ENCODE measurements around the gene LRRC56. TPM values are rescaled to one million over a fixed set of nuclear protein-coding genes. Genes with fewer than 3 reads are reported as not detected.

The LRRC56 gene
- total and polyA plus RNA-seq, 9 of the 15 experiments (the other 6 are each of a cell fraction or from before 2014, with no cell fraction given), result 0.03 to 4.5 (median 1.0) TPM; not detected in 1

GRCh38 chr11:518463-519202 is 18.7 kb upstream of the LRRC56 start:
- CTCF ChIA-PET (ENCODE audit: low intra/inter-chr PET ratio), result interaction anchor here (0.6 to 1.8 kb wide), 9 partner anchors 16 to 283 kb away, joined by 3 to 25 read pairs (median 3); partner anchors contain the start of gene ANO9
- peak; percentile 75 for FAIRE-seq
- TF ChIP-seq CAMTA2 (CRISPR knock-in tag; conservative IDR thresholded peaks at IDR 0.05), result no peak
- peak; percentile 78; the same call in 1 of the 2 replicates for TF ChIP-seq HMGXB4 (CRISPR knock-in tag; IDR thresholded peaks at IDR 0.05)
- TF ChIP-seq TCF3 (CRISPR knock-in tag; IDR thresholded peaks at IDR 0.05), result peak; percentile 34; the same call in 1 of the 2 replicates
- TF ChIP-seq RB1 (IDR thresholded peaks at IDR 0.05; ENCODE audit: low read depth), result peak; percentile 98
- 0 out of 2 replicates have a peak, but pooled peaks have one; percentile 50 for TF ChIP-seq ATF4 (CRISPR knock-in tag; IDR thresholded peaks at IDR 0.05)
- TF ChIP-seq KLF1 (tag; IDR thresholded peaks at IDR 0.05), result peak; percentile 75
- TF ChIP-seq ZNF644 (tag; IDR thresholded peaks at IDR 0.05; ENCODE audit: low read depth), result no peak
- 0 out of 2 replicates have a peak, but pooled peaks have one; percentile 48 for TF ChIP-seq SREBF1 (IDR thresholded peaks at IDR 0.05; ENCODE audit: borderline replicate concordance, low read depth, low read length)
- peak in 2 of 3 experiments; percentile 50 to 88; a peak in 3 of 6 replicates for TF ChIP-seq ZBTB11 (CRISPR knock-in tag; IDR thresholded peaks at IDR 0.05)
- TF ChIP-seq PKNOX1 (IDR thresholded peaks at IDR 0.05), result no peak
- peak; percentile 89; the same call in 1 of the 2 replicates for TF ChIP-seq NR1H2 (CRISPR knock-in tag; IDR thresholded peaks at IDR 0.05)
- no peak for TF ChIP-seq CBX8 (IDR thresholded peaks at IDR 0.05; ENCODE audit: borderline replicate concordance, extremely low read depth, low read depth, low read length, poor library complexity, severe bottlenecking)

More at GRCh38 chr11:518463-519202, 18.7 kb upstream of the LRRC56 start:
- no peaks in the 10 kb centered on the region for H3K27me3 ChIP-seq (ENCODE audit: control insufficient read depth in 2 of 2, insufficient read depth in 2 of 2, low read length in 2 of 2)
- peak overlapping the region; percentile 14 to 20; a peak in 2 of 4 replicates for H3K9ac ChIP-seq (ENCODE audit: insufficient read depth in 1 of 2, low read depth in 2 of 2, low read length in 2 of 2)
- ATAC-seq (peak; percentile 99), DNase-seq (ENCODE audit: extremely low read depth in 1 of 4, low spot score in 3 of 4) (peak; percentile 92 to 95 (median 94))
- H2AFZ ChIP-seq (ENCODE audit: low read depth, low read length), result peak overlapping the region; percentile 85
- H3K4me1 ChIP-seq (replicated peaks in 1 of 2; ENCODE audit: control insufficient read depth in 2 of 2, insufficient read depth in 2 of 2, low read length in 2 of 2), result peaks cover 0 to 17% of the 10 kb centered on the region in 2 experiments; a peak in 3 of 5 replicates
- no peaks in the 10 kb centered on the region for H3K79me2 ChIP-seq (ENCODE audit: control insufficient read depth, insufficient read depth, low read length)
- H3K4me3 ChIP-seq, result peak overlapping the region; percentile 9; the same call in 1 of the 2 replicates
- H3K4me2 ChIP-seq (ENCODE audit: insufficient read depth, low read length), result peak overlapping the region; percentile 63
- no peaks in the 10 kb centered on the region for H3K9me1 ChIP-seq (ENCODE audit: control insufficient read depth, insufficient read depth, low read length)
- peak overlapping the region; percentile 78 for H3K27ac ChIP-seq (ENCODE audit: extremely low read depth, low read depth, low read length)
- H4K20me1 ChIP-seq (replicated peaks; ENCODE audit: control insufficient read depth, insufficient read depth, low read length), result no peaks in the 10 kb centered on the region
- 13% methylated on average over 54 of the region's 74 CpGs for WGBS (ENCODE audit: insufficient coverage, low coverage, missing lambda C conversion rate)
- peaks cover 6% of the 10 kb centered on the region for H3K9me3 ChIP-seq (replicated peaks; ENCODE audit: control insufficient read depth, insufficient read depth, low read depth, low read length)
- intact Hi-C loops (cut with micrococcal nuclease), result loop anchor here (5.0 kb wide), 1 partner anchor 76 kb away; the partner anchor contains the start of gene ANO9
- POLR2A ChIA-PET, result interaction anchor here (0.5 to 1.3 kb wide), 10 partner anchors 12 to 321 kb away, joined by 3 to 5 read pairs (median 3); no protein-coding TSS in a partner anchor
- no TSS peak for BruUV-seq (replicated peaks)
- peaks cover 8% of the 10 kb centered on the region; the same call in 1 of the 3 replicates for H3K36me3 ChIP-seq (ENCODE audit: control insufficient read depth, insufficient read depth, low read length)
- in situ Hi-C loops (cut with MboI), result loop anchor here (5.0 kb wide), 1 partner anchor 321 kb away; a partner anchor contains a TSS
